T1000 (cell line): ENCODE data around the gene MKLN1.
"Not testable (repeated sequence)": the region's sequence is repeated elsewhere in the genome, so short reads cannot be mapped to it uniquely, and the experiment has no call there.

Experiments
- DNase-seq: peaks from one replicate; lab custom pipeline; 2025; ENCODE audit warnings: mixed read lengths; lab: John Stamatoyannopoulos, UW

The MKLN1 gene

DNA sequence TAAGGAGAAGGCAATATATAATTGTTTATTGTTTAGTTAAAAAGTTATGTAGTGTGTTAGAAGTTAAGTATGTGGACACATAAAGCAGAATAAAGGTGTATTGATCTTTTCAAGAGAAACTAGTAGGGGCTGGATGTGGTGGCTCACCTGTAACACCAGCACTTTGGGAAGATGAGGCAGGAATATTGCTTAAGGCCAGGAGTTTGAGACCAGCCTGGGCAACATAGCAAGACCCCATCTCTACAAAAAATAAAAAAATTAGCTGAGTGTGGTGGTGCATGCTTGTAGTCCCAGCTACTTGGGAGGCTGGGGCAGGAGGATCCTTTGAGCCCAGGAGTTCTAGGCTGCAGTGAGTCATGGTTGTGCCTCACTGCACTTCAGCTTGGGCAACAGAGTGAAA, 135.0 kb downstream of the MKLN1 start:
- not testable (repeated sequence) for DNase-seq

DNA sequence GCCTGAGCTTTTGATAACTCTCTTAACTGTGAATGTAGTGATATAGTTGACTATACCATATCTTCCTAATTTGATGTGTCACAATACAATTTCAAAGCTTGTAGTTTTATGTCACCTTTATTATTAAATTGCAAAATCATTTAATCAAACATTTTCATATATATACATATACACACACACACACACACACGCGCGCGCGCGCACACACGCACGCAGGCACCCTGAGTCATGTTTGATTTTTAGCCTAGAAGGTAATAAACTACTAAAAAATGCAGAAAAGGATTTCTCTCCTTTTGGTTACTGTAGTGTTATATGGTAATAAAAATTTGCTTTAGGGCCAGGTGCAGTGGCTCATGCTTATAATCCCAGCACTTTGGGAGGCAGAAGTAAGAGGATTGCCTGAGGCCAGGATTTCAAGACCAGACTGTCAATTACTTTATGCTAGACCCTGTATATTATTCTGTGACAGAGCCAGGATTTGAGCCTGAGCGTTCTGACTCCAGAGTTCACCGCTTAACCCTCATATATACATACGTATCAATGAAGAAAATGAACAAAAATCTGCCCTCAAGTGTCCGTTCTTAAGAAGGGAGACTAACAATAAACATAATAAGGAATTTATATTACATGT, 139.2 kb downstream of the MKLN1 start:
- DNase-seq: no peak

DNA sequence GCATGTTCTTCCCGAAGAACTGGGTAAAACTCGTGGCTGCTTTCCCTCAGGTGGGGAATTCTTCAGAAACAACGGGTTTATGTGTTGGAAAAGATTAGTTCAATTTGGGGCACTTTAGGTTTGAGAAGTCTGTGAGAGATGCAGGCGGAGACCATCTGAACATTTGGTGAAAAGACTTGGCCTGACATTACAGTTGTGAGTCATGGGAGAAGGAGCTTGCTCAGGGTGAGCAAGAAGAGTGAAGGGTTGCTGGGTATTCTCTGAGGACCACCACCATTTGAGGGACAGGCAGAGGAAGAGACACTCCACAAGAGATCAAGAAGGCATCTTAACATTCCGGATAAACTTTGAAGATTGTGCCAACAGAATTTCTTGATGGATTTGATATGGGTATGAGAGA, 140.1 kb downstream of the MKLN1 start:
- DNase-seq: no peak

DNA sequence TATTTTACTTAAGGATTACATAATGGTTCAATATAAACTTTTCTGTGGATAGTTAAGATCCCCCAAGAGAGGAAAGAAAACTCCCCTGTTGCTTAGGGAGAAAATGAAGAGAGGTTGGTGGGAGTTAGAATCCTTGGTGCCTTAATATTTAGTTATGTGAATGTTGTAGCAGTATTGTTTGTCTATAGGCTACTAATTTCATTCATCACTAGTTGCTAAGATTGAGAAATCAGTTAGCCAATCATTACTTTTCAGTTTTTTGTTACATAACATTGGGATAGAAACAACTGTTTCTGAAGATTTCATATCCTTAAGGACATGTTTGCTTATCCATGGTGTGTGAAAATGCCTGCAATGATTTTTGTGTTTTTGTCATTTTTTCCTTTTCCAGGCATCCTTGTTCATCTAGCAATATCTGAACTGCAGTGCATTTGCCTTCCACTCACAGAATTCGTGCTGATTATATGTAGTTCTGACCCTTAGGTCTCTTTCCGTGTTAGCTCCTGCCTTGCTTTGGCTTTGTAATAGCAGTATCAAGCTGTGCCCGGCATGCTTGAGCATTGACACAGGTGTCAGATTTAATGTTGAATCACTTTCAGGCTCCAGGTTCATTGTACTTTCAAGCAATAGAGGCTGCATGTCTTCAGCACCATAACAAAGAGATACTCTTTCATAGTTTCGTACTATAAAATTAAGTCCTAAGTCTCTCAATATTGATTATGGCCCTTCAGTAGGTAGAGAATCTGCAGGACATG, 143.8 kb downstream of the MKLN1 start:
- no peak for DNase-seq

DNA sequence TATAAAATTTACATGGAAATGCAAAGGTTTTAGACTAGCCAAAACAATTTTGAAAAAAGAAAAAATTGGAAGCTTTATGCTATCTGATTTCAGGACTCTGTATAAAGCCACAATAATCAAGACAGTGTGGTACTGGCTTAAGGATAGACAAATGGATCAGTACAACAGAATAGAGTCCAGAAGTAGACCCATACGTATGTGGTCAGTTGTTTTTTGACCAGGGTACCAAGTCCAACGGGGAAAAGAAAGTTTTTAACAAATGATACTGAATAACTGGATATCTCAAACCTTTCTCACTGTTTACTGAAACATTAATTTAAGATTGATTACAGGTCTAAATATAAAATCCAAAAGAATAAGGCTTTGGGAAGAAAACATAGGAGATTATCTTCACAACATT, 149.1 kb downstream of the MKLN1 start:
- DNase-seq: no peak

DNA sequence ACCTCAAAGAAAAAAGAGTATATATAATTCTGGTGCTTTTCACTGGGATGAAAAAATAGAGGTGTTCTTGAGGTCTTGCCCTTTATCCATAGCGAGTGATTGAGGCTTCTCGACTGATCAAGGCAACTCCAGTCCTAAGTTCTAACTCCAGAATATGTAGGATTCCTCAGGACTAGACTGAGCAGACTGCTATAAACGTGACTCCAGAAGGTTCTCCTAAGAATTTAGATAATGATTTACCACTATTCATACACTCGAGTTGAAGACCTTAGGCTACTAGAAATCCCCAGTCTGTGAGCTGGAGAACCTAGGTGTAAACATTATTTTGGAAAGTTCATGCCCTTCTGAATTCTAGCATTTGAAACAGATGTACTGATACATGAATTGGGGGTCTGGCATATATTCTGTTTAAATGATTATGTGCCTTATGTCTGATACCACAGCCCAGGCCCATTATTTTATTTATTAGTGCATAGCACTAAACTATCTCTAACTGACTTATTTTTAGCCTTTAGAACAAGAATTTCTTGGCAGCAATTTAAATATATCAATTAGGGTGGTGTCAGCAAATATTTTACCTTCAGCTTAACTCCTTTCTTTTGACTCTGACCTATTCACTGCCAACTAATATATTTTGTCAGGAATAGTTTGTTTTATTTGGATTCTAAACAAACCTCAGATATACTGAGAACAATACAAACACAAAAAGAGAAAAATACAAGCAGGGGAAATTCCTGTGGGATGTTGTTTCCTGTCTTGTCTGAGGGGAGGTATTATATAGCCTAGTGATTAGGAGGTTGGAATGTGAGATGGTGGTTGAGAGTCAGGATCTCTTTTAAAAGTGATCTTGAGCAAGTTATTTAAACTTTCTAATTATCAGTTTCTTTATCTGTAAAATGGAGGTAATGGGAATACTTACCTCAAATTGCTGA, 153.0 kb downstream of the MKLN1 start:
- no peak for DNase-seq

DNA sequence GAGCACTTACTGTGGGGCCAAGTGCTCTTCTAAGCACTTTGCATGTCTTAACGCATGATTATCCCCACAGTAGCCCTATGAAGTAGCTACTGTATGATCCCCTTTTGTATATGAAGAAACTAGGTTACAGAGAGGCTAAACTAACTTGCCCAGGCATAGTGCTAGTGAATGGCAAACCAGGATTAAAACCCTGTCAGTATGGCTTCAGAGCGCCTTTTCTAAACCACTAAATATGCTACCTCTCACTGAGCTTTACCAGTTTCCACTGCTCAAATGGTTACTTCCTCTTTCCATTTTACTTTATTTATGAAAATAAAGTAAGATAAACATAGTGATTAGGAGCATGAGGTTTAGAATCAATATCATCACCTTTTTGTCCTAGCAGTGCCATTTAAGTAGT, 155.1 kb downstream of the MKLN1 start:
- no peak for DNase-seq

DNA sequence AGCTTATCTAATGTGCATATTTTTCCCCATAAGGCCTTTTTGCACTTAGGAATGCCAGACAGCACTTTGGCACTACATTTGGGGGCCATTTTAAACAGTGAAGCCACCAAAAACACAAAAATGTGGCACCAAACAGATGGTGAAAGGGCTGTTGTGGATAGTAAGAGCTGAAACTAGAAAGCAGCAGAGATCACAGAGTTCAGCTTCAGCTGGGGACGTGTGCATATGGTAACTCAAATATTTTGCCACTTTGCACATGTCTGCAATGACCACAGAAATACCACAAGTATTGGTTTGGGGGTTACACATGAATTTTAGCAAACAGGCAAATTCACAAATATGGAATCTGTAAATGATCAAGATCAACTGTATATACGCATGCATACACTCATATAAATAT, 155.9 kb downstream of the MKLN1 start:
- no peak for DNase-seq

DNA sequence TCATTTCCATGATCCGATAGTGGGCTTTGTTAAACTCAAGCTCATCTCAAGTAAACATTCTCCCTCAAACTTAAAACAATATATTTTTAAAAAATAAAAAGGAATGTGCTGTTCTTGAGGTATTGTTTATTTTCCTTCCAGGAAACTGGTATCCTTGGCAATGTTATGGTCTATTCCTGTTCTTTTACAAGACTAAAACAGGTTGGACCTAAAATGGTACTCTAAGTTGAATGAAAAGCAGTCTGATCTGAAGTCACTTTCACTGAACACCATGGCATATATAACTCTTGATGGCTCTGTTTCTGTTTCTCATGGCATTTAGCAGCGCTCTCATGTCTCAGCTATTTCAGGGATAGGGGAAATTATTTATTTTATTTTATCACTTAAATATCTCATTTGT, 158.7 kb downstream of the MKLN1 start:
- no peak for DNase-seq

DNA sequence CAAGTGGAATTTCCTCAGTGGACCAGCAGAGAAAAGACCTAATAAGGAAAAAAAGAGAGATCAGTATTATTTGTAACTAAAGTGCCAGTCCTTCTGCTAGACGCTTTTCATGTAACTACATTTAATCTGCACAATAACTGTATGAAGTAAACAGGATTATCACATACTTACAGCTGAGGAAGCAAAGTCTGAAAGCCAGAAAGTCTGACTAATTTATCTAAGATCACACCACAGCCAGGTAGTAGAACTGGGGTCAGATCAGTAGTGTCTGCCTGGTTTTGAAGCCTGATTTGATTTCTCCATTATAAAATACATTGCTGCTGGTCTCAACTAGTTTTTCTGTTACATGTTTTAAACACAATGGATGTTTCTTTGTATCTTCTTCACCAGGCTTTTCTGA, 159.5 kb downstream of the MKLN1 start:
- no peak for DNase-seq

DNA sequence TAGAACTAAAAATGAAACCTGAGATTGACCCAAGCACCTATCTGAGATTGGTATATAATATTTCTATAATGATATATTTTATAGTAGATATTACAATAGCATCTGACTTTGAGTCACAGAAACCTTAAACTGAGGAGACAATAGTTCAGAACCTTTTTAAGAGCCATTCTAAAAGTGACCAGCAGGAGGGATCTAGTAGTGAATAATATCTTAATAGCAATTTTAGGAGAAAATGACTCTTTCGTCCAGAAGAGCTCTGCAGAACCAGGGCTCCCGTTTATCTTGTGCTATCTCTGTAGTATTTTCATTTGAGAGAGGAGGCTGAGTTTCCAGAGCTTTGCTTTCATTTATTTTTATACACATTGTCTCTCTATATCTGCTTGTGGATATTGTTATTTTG, 160.7 kb downstream of the MKLN1 start:
- DNase-seq: no peak

DNA sequence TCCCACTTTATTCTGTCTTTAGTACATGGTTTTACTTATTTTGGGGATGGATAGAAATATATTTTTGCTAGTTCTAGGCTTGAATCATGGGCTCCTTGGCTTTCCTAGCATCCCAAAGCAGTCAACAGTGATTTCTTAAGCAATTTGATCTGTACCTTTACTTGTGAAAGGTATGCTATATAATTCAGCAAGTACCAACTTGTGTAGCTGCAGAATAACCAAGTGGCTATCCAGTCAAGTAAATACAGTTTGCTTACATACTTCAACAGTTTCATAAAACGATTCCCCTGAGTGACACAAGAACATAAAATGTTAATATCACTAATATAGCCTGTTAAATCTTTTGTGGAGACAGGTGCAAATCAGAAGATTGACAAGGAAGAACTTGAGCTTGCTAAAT, 161.5 kb downstream of the MKLN1 start:
- no peak for DNase-seq

DNA sequence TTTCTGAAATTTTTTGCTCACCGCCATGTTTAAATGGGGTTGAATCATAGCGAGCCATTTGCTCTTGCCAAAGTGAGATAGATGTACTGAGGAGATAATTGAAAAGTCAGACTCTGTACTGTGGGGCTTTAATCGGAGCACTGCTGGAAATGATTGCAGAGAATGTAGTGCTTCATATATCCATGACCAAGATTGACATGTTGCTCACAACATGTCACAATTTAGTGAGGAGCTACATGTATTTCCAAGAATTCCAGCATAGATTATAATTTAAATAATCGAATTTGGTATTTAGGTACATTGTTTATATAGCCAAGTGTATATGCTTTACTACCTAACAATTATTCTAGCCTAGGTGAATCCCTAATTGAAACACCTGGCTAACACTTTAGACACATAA, 162.2 kb downstream of the MKLN1 start:
- no peak for DNase-seq

DNA sequence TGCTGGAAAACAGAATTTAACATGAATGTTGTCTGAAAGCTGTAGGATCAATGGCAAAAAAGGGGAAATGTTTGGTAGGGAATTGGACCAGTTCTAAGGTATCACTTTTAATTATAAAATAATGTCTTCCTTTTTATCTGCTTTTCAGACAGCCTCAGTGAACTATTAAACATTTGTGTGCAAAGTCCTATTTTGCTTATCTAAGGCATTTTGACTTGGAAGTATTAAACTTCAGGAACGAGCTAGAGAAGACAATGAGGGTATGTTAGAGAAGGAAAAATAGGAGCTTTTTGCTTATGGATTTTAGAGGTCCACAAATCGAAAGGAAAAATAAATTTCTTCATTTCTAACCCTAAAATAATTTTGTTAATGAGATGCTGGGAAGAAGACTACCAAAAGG, 165.4 kb downstream of the MKLN1 start:
- no peak for DNase-seq

DNA sequence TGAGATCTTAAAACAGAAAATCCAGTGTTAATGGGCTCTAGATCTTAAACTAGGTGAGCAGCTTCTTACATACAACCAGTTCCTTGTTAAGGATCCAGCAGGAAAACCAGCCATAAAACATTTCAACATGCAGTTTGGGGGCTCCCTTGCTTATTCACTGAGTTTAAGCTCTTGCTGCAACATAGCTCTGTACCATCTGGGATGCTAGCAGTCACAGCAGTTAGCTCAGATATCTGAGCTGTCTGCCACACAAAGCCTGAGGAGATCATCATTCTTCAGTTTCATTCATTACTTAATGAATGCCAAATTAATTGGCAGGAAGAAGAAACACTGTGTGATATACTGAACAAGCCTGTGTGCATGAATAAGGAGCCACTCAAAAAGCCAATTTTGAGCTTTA, 165.9 kb downstream of the MKLN1 start:
- no peak for DNase-seq

DNA sequence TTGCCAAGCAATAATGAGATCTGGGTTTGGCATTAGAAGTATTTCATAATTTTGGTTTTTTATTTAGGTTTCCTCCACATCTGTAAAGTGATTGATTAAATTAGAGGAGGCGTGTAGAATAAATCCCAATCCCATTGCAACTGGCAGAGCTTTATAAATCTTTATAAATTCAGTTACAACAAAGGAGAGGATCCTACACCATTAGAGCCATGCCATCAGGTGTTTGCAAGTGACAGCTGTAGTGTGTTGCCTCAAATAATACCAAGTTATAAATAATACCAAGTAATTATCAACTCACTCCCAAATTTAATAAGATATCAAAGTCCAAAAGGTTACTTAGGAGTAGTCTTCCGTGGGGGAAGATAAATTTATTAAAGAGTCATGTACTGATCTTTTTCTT, 166.5 kb downstream of the MKLN1 start:
- DNase-seq: no peak

DNA sequence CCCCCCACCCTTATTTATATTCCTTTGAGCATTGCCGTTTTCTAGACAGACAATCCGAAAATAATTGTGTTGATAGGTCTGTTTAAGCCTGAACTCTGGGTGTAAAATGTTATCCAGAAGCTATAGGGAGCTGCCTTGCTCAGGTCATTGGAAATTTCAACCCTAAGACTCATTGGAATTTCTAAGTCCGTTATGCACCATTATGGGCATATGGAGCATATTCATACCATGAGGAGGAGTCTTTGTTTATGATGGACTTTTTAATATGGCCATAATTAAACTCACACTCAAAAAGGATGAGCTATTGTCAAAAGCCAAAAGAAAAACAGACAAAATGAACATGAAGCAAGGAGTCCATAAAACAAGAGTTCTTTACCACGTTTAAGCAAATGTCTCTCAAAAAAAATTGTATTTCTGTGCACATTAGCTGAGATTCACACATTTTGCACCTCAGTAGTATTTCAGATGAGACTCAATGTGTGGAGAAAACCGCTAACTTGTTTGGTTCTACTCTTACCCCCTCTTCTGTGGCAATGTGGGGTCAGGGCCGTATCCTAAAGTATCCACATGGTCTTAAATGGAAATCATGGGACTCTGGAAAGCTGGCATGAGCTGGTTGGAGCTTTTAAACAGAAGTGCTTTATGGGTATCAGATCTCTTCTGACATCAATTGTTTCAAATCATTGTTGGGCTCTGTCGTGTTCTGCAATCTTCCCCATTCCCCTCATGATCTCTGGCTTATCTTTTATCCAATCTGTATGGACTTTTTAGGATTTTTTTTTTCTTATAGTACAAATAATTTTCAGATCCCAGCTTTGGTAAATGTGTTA, 168.2 kb downstream of the MKLN1 start:
- DNase-seq: no peak

DNA sequence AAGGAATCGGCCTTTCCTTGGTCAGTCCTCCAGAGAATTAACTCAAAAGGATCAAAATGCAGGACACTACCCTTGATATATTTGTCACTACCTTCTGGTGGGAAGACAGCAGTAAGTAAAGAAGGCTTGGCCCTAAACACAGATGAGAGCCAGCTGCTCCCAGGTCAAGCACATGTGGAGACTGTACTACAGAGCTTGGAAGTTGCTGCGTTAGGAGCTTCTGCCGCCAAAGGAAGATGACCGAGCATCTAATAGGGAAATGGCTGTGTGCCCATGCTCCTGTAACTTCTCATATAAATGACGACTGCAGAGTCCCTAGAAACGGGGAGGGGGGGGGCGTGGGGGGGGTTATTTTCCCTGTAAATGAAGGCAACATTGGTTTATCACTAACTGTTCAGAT, 169.8 kb downstream of the MKLN1 start:
- no peak for DNase-seq

DNA sequence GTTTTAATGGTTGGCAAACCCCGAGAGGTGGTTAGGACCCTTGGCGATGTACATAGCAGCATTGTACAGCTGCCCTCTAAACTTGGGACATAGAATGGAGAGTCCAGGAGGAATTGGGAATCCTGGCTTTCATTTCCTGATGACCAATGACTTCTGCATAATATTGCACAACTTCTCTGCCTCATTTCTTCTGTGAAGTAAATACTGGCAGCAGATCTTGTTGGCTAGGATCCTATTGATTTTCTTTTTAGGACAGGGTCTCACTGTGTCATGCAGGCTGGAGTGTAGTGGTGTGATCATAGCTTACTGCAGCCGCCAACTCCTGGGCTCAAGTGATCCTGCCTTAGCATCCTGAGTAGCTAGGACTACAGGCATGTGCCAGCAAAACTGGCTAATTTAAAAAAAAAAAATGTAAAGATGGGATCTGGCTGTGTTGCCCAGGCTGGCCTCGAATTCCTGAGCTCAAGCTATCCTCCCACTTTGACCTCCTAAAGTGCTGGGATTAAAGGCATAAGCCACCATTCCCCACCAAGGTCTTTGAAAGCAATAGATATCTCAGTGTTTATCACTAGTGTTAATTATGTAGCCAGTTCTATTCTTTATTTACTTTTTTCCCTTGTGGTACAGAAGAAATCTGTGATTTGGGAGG, 170.7 kb downstream of the MKLN1 start:
- DNase-seq: no peak

DNA sequence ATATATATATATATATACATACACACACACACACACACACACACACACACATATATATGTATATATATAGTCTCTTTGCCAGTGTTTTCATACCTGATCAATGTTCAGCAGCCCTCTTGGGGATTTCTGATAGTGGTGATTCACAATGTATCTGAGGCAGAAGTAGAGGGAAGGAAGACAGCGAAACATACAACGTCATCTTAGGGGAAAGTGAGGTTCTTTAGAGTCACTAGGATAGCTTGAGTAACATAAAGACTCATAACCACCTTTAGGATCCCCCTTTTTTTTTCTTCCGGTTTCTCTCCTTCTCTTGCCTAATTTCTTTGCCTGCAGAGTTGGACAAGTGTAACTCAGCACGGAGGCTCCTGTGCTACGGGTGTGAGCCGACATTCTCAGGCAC, 172.1 kb downstream of the MKLN1 start:
- DNase-seq: no peak

DNA sequence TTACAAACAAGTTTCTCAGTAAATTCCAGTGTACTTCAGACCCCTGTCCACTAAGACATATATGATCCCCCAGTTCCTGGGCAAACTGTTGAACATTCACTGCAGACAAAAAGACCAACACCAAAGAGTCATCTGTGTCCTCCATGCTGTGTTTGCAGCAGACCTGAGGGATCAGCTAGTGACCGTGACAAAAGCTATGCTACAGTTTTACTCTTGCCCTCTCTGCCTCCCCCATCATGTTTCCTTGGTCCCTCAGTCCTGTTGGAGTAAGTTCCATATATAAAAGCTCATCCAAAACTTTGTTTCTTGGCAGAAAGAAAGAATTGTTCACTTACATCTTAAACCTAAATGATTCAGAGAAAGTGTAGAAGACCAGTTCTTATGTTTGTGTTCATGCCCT, 172.7 kb downstream of the MKLN1 start:
- no peak for DNase-seq

DNA sequence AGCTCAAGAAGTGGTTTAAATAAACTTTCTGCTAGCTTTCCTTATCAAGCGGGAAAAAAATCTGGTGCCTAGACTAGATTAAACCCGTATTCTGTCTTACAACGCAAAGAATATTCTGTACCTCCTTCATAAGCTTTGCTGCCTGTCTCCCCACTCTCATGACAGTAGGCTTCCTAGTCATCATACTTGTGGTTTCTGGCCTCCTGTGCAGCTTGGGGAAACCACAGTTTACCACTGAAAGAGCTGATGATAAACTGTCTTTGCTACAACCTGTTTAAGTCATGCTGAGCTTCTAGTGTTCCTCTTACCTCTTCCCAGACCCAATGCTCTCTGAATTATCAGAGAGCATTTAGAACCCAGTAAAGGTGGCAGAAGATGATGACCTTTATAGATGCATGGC, 173.7 kb downstream of the MKLN1 start:
- no peak for DNase-seq
